Nephron (organoid): ENCODE data around the gene CDV3.
"Not testable (repeated sequence)": the region's sequence is repeated elsewhere in the genome, so short reads cannot be mapped to it uniquely, and the experiment has no call there.

Experiments
- H3K27ac Mint-ChIP-seq, 3 experiments: 2 replicates each; pipeline ENCODE4 v1.8.0; 2020; ENCODE audit warnings: mixed read lengths in 3 of 3, mild to moderate bottlenecking in 2 of 3, moderate library complexity in 1 of 3
- H3K27me3 Mint-ChIP-seq: 2 replicates; pipeline ENCODE4 v1.8.0; 2021; ENCODE audit warnings: low read depth, mild to moderate bottlenecking, moderate library complexity, mixed read lengths
- H3K36me3 Mint-ChIP-seq: 2 replicates; pipeline ENCODE4 v1.8.0; 2020; ENCODE audit warnings: low read depth, mixed read lengths
- H3K4me1 Mint-ChIP-seq: 2 replicates; pipeline ENCODE4 v1.8.0; 2020; ENCODE audit warnings: mixed read lengths
- H3K4me3 Mint-ChIP-seq, 3 experiments: 2 replicates each; pipeline ENCODE4 v1.8.0; 2020; ENCODE audit warnings: mild to moderate bottlenecking in 3 of 3, mixed read lengths in 3 of 3, moderate library complexity in 2 of 3
- H3K9me3 Mint-ChIP-seq: 2 replicates; pipeline ENCODE4 v1.8.0; 2020; ENCODE audit warnings: mixed read lengths
- CTCF ChIP-seq, 3 experiments: fragments of 200-600 bp; sonication (generic); IDR thresholded peaks; one replicate each; pipeline ENCODE4 v1.5.0; 2021; ENCODE audit warnings: antibody characterized with exemption in 3 of 3; ENCODE audit not compliant: unreplicated experiment in 3 of 3

The CDV3 gene

GRCh38 chr3:133532951-133533350, 40.5 kb upstream of the CDV3 start:
- H3K27ac Mint-ChIP-seq: peak overlapping the region; percentile 55 to 81 (median 75)

GRCh38 chr3:133535971-133536881, 37.3 kb upstream of the CDV3 start:
- Mint-ChIP-seq H3K36me3 (no peaks in the 10 kb centered on the region), H3K4me1 (peaks cover 35% of the 10 kb centered on the region), H3K9me3 (peaks cover 4% of the 10 kb centered on the region), H3K4me3 (no peak overlapping the region), H3K27ac (peak overlapping the region in 2 of 3 experiments; percentile 16 to 62), H3K27me3 (no peaks in the 10 kb centered on the region)
- TF ChIP-seq CTCF (IDR thresholded peaks at IDR 0.05; ENCODE audit: unreplicated experiment in 3 of 3): no peak

More at GRCh38 chr3:133532951-133533350, 40.5 kb upstream of the CDV3 start:
- peak overlapping the region in 2 of 3 experiments; percentile 12 to 23 for H3K4me3 Mint-ChIP-seq
- no peaks in the 10 kb centered on the region for H3K36me3 Mint-ChIP-seq
- H3K4me1 Mint-ChIP-seq: peaks cover 48% of the 10 kb centered on the region
- TF ChIP-seq CTCF (IDR thresholded peaks at IDR 0.05; ENCODE audit: unreplicated experiment in 3 of 3): no peak
- H3K27me3 Mint-ChIP-seq: no peaks in the 10 kb centered on the region
- peaks cover 2% of the 10 kb centered on the region for H3K9me3 Mint-ChIP-seq

- H3K27ac Mint-ChIP-seq: peak overlapping the region in 1 of 3 experiments; percentile 62
- not testable (repeated sequence) for H3K27me3 Mint-ChIP-seq, H3K4me3 Mint-ChIP-seq, H3K36me3 Mint-ChIP-seq, H3K9me3 Mint-ChIP-seq
- H3K4me1 Mint-ChIP-seq: peaks cover 34% of the 10 kb centered on the region
Measured at GRCh38 chr3:133537131-133537530, 36.4 kb upstream of the CDV3 start.

- no peaks in the 10 kb centered on the region for H3K36me3 Mint-ChIP-seq
- H3K4me3 Mint-ChIP-seq: no peak overlapping the region
- H3K4me1 Mint-ChIP-seq: peaks cover 24% of the 10 kb centered on the region
- H3K9me3 Mint-ChIP-seq: peaks cover 4% of the 10 kb centered on the region
- no peak overlapping the region for H3K27ac Mint-ChIP-seq
- no peak for TF ChIP-seq CTCF (IDR thresholded peaks at IDR 0.05; ENCODE audit: unreplicated experiment in 3 of 3)
- H3K27me3 Mint-ChIP-seq: no peaks in the 10 kb centered on the region
Measured at GRCh38 chr3:133538154-133538553, 35.3 kb upstream of the CDV3 start.

GRCh38 chr3:133540896-133541674, 32.4 kb upstream of the CDV3 start:
- Mint-ChIP-seq H3K4me1 (peaks cover 14% of the 10 kb centered on the region), H3K4me3 (no peak overlapping the region), H3K36me3 (no peaks in the 10 kb centered on the region), H3K9me3 (peaks cover 6% of the 10 kb centered on the region), H3K27me3 (peaks cover 4% of the 10 kb centered on the region), H3K27ac (no peak overlapping the region)
- TF ChIP-seq CTCF (IDR thresholded peaks at IDR 0.05; ENCODE audit: unreplicated experiment in 3 of 3): no peak

GRCh38 chr3:133542871-133543270, 30.6 kb upstream of the CDV3 start:
- H3K9me3 Mint-ChIP-seq: peaks cover 5% of the 10 kb centered on the region
- TF ChIP-seq CTCF (IDR thresholded peaks at IDR 0.05; ENCODE audit: unreplicated experiment in 3 of 3): no peak
- H3K4me3 Mint-ChIP-seq: no peak overlapping the region
- H3K27me3 Mint-ChIP-seq: peaks cover 4% of the 10 kb centered on the region
- no peaks in the 10 kb centered on the region for H3K36me3 Mint-ChIP-seq
- H3K27ac Mint-ChIP-seq: no peak overlapping the region
- H3K4me1 Mint-ChIP-seq: peaks cover 19% of the 10 kb centered on the region

- not testable (repeated sequence) for H3K27me3 Mint-ChIP-seq, H3K9me3 Mint-ChIP-seq, H3K36me3 Mint-ChIP-seq, H3K27ac Mint-ChIP-seq, H3K4me3 Mint-ChIP-seq
- peaks cover 31% of the 10 kb centered on the region for H3K4me1 Mint-ChIP-seq
Measured at GRCh38 chr3:133544983-133545382, 28.5 kb upstream of the CDV3 start.
